ENCODE results near the gene PLD1. TPM values are rescaled to one million over a fixed set of nuclear protein-coding genes. Genes with fewer than 3 reads are reported as not detected.

PLD1 gene
- total and polyA plus RNA-seq, 11 donors = 12.3 to 106 (median 61.0) TPM

- WGBS, 4 donors = 85 to 90% (median 89%) methylated on average over 6 of the region's 6 CpGs
- ATAC-seq = no peak
- no peaks in the 10 kb centered on the region for H3K36me3 ChIP-seq
- peaks cover 0 to 12% (median 5%) of the 10 kb centered on the region in 12 donors for H3K9me3 ChIP-seq
- TF ChIP-seq, protein P1, sequence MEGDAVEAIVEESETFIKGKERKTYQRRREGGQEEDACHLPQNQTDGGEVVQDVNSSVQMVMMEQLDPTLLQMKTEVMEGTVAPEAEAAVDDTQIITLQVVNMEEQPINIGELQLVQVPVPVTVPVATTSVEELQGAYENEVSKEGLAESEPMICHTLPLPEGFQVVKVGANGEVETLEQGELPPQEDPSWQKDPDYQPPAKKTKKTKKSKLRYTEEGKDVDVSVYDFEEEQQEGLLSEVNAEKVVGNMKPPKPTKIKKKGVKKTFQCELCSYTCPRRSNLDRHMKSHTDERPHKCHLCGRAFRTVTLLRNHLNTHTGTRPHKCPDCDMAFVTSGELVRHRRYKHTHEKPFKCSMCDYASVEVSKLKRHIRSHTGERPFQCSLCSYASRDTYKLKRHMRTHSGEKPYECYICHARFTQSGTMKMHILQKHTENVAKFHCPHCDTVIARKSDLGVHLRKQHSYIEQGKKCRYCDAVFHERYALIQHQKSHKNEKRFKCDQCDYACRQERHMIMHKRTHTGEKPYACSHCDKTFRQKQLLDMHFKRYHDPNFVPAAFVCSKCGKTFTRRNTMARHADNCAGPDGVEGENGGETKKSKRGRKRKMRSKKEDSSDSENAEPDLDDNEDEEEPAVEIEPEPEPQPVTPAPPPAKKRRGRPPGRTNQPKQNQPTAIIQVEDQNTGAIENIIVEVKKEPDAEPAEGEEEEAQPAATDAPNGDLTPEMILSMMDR (IDR thresholded peaks at IDR 0.05) = no peak
- peak overlapping the region in 1 of 12 donors; percentile 13 for H3K27ac ChIP-seq
- intact Hi-C loops (cut with DNase I) = loop anchor here in 2 of 10 donors (5.0 to 10.0 kb wide), 2 partner anchors 163 to 185 kb away; partner anchors contain the start of gene FNDC3B (in 1 of the 2)
- H3K4me1 ChIP-seq = peaks cover 0 to 22% (median 6%) of the 10 kb centered on the region in 12 donors
- no peak overlapping the region for H3K4me3 ChIP-seq
- no peaks in the 10 kb centered on the region for H3K27me3 ChIP-seq
- no peak for DNase-seq
Measured at GRCh38 chr3:171849617-171850319, 39.5 kb upstream of the PLD1 start.

GRCh38 chr3:171847595-171848259 is 37.4 kb upstream of the PLD1 start:
- no peaks in the 10 kb centered on the region for H3K9me3 ChIP-seq
- H3K36me3 ChIP-seq = no peaks in the 10 kb centered on the region
- WGBS, 4 donors = 56 to 84% (median 77%) methylated on average over 3 of the region's 3 CpGs
- no peaks in the 10 kb centered on the region for H3K27me3 ChIP-seq
- no peak overlapping the region for H3K4me3 ChIP-seq
- no peak for DNase-seq
- no peak overlapping the region for H3K27ac ChIP-seq
- peaks cover 0 to 28% (median 8%) of the 10 kb centered on the region in 12 donors for H3K4me1 ChIP-seq
- no peak for ATAC-seq
- intact Hi-C loops (cut with DNase I) = loop anchor here in 1 of 10 donors (10.0 kb wide), 1 partner anchor 187 kb away; the partner anchor contains the start of gene FNDC3B
- TF ChIP-seq POLR2A (IDR thresholded peaks at IDR 0.05) = no peak
- TF ChIP-seq, protein P1 (IDR thresholded peaks at IDR 0.05) = no peak

DNA sequence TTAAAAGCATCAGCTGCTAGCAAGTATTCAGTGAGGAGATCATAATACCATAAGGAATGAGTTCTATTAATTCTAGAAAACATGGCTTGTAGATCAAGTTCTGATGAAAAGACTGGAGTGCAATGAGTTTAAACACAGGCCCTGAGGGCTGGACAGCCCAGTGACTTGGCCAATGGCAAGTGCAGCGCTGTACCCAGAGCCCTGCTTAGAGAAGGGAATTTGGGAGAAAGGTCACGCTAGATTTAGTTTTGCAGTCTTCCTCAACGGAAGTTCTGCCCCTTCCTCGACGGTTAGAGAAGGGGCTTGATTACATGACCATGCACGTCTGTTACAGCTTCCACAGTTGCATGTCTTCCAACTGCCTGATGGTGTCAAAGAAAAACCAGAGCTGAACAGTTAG is 36.9 kb upstream of the PLD1 start:
- H3K4me1 ChIP-seq = peaks cover 0 to 31% (median 9%) of the 10 kb centered on the region in 12 donors
- intact Hi-C loops (cut with DNase I) = loop anchor here in 1 of 10 donors (10.0 kb wide), 1 partner anchor 188 kb away; the partner anchor contains the start of gene FNDC3B
- TF ChIP-seq, protein P1 (IDR thresholded peaks at IDR 0.05) = no peak
- no peak for TF ChIP-seq POLR2A (IDR thresholded peaks at IDR 0.05)
- ATAC-seq (peak in 3 of 4 donors; percentile 52 to 72 (median 72)), DNase-seq (peak in 1 of 5 donors; percentile 52)
- 34 to 57% (median 50%) methylated on average over 6 of the region's 6 CpGs for WGBS, 4 donors
- no peak overlapping the region for H3K27ac ChIP-seq
- no peaks in the 10 kb centered on the region for H3K9me3 ChIP-seq
- H3K4me3 ChIP-seq = no peak overlapping the region
- no peaks in the 10 kb centered on the region for H3K27me3 ChIP-seq
- no peaks in the 10 kb centered on the region for H3K36me3 ChIP-seq

- no peak overlapping the region for H3K27ac ChIP-seq
- no peaks in the 10 kb centered on the region for H3K9me3 ChIP-seq
- no peak overlapping the region for H3K4me3 ChIP-seq
- peaks cover 0 to 37% (median 9%) of the 10 kb centered on the region in 12 donors for H3K4me1 ChIP-seq
- 72 to 82% (median 77%) methylated on average over 2 of the region's 2 CpGs for WGBS, 4 donors
- H3K27me3 ChIP-seq = no peaks in the 10 kb centered on the region
- intact Hi-C loops (cut with DNase I) = loop anchor here in 1 of 10 donors (10.0 kb wide), 1 partner anchor 188 kb away; the partner anchor contains the start of gene FNDC3B
- no peaks in the 10 kb centered on the region for H3K36me3 ChIP-seq
- DNase-seq (no peak), ATAC-seq (no peak)
- TF ChIP-seq POLR2A (IDR thresholded peaks at IDR 0.05) = no peak
- TF ChIP-seq, protein P1 (IDR thresholded peaks at IDR 0.05) = no peak
Measured at GRCh38 chr3:171846597-171846996, 36.3 kb upstream of the PLD1 start.

Measured in heart left ventricle (tissue), 16 donors.